GM19351 (cell line): ENCODE data around the gene CFAP107.

Experiments
- ATAC-seq: cut with Tn5 transposase; IDR thresholded peaks from one replicate; pipeline ENCODE4 v1.9.1; 2021; ENCODE audit warnings: mild to moderate bottlenecking, moderate library complexity; ENCODE audit not compliant: unreplicated experiment

The CFAP107 gene

DNA sequence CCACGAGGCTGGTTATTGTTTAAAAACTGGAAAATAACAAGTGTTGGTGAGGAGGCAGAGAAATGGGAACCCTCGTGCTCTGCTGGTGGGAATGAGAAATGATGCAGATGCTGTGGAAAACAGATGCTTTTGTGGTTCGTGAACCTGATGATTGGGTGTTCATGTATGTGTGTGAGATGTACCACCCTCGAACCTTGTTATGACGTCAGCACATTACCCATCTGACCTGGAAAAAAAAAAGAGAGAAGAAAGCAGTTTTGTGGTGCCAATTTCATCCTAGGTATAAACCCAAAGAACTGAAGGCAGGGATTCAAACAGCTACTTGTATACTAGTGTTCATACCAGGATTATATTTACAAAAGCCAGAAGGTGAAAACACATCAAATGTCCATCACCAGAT, 6.4 kb upstream of the CFAP107 start:
- no peak for ATAC-seq

DNA sequence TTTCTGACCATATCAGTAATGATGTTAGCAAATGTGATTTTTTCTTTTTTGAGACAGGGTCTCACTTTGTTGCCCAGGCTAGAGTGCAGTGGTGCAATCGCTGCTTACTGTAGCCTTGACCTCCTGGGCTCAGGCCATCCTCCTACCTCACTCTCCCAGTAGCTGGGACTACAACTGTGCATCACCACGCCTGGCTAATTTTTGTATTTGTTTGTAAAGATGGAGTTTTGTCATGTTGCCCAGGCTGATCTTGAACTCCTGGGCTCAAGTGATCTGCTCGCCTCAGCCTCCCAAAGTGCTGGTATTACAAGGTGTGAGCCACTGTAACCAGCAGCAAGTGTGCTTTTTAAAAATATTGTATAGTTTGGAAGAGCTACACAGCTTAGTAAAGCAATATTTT, 4.1 kb upstream of the CFAP107 start:
- ATAC-seq: no peak

DNA sequence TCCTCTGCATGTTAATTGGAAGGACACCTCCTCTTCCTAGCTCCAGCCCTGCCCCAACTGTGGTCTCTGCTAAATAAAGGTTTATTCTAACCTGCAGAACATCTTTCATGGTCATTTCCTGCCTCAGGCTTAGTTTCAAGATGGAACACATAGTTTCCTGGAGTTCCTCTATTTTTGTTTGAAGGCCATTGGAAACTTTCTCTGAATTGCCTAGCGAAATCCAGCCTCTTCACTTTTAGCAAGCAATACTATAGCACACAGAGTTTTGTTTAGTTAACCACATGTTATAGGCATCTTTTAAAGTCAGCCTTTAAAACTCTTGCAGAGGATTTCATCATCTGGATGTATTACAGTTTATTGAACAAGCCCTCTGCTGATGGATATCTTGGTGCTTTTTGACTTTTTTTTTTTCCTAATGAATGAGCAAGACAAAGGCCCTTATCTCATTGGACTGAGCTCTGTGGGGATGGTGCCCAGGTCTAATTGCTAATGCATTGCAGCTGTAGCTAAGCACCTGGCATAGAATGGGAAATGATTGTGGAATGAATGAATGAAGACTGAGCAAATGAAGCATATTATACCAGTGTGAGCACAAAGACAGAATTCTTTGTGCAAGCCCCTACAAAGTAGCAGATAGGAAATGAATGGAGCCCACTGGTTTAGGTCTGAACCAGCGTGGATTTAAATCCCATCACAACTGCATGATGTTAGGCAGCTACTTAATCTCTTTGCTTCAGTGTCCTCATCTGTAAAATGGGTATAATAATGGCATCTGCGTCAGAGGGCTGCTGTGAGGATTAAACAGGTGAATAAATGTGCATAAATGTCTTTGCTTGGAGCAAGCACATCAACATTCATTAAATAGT, 641 bp upstream of the CFAP107 start:
- ATAC-seq: no peak

DNA sequence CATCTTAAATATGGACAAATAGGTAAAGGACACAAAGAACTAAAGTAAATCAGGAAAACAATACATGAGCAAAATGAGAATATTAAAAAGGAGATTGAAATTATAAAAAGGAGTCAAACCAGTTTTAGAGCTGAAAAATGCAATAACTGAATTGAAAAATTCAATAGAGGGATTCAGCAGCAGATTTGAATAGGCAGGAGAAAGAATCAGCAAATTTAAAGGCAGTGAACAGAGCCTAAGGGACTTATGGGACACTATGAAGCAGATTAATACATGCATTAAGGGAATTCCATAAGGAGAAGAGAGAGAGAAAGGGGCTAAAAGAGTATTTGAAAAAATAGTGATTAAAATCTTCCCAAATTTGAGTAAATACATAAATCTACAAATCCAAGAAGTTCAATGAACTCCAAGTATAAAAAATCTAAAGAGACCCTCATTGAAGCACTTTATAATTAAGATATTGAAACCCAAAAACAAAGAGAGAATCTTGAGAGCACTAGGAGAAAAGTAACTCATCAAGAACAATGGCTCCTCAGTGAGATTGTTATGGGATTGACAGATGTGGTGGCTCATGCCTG, 2.9 kb downstream of the CFAP107 start:
- ATAC-seq: no peak

DNA sequence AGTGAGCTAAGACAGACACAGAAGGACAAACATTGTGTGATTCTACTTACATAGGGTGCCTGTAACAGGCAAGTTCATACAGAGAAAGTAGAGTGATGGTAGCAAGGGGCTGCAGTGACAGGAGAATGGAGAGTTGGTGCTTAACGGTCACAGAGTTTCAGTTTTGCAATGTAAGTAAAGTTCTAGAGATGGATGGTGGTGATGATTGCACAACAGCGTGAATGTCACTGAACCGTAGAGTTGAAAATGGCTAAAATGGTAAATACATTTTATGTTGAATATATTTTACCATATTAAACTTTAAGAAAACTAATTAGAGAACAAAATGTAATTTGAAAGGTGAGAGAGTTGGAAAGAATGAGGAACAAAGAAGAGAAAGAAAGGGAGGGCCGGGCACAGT, 8.7 kb downstream of the CFAP107 start:
- no peak for ATAC-seq

DNA sequence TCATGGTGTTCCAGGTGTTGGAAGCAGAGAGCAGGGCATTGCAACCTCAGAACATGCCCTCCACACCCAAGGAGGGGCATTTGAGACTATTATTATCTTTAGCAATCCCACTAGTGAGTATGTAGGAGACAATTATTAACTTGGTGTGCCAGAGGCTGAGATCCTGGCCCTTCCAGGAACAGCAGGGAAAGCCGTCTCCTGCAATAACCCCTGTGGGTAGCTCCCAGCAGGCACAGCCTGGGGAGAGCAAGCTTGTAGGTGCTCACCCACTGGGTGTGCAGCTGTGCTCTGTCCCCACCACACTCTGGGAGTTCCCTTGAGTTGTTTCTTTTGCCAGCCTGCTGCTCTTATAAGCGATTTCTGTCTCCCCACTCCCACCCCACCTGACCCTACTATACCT, 10.3 kb downstream of the CFAP107 start:
- no peak for ATAC-seq

DNA sequence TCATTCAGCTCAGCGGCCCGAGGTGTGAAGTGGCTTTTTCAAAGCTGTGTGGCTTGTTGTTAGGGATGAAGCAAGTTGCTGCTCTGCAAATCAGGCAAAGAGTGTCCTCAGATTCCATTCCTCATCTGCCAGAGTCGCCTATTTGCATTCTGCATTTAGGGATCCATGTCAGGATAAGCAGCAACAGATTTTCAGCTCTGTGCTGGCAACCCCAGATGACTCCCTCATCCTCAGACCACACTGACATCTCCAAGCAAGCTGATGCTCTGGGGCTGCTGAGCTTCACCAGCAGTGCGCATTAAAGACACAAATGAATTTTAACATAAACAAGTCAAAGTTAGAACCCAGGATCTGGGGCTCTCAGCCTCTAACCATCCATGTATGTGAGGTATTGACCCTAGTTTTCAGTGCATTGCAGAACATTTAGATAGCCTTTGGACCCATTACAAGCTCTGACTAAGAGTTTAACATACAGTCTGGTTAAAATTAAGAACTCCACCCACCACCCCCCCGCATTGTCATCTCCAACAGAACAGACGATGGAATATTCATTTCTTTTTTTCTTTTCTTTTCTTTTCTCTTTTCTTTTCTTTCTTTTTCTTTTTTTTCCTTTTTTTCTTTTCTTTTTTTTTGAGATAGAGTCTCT, 10.9 kb downstream of the CFAP107 start:
- no peak for ATAC-seq

DNA sequence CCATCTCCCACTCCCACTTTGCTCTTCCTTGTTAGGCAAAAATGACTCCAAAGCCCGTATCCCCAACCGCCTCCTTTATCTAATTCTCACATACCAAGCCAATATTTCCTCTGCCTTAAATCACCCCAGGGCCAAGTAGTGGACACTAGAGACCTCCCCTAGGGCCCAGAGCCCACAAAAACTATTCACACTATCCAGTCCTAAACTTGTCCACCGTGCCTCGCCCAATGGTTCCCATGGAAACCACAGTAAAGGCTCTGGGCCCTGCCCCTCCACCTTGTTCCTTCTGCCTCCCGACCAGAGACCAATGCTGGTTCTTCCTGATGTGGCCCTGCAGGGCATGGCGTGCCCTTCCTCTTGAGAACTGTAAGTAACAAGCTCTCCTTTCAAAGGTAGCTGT, 11.8 kb downstream of the CFAP107 start:
- no peak for ATAC-seq

DNA sequence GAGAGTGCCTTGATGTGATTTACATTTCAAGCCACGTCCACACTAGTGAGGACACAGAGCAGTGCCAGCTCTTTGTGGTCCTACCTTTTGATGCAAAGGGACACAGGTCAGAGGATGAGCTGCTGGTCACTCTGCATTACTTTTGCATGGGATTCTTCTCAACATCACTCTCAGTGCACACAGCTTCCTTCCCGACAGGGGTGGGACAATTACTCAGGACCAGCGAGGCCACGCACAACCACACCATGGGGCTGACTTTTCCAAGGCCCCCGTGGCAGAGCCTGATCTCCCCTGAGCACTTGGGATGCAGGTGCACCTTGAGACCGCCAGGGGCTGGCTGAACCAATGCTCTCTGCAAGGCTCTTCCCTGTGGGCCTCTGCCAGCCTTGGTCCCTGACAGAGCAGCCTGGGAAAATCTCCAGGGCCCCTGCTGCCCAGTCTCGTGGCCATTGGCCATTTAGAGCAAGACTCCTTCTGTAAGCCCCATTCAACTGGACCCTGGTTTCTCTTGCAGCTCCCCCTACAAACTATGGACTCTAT, 14.3 kb downstream of the CFAP107 start:
- no peak for ATAC-seq

DNA sequence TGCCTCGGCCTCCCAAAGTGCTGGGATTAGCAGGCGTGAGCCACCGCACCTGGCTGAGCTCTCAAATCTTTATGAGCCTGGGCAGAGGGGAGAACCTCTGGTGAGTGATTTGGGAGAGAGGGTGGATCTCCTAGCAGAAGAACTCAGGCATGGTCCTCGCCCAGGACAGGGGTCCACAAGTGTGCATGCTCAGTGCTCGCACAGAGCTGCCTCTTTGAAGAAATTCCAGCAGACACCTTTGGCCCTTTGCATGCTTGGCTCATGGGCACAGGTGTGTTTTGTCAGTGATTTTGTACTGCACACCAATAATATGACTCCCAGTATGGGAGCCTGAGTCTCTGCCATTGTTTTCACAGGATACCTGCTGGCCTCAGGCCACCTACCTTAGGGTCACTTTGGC, 15.8 kb downstream of the CFAP107 start:
- no peak for ATAC-seq

DNA sequence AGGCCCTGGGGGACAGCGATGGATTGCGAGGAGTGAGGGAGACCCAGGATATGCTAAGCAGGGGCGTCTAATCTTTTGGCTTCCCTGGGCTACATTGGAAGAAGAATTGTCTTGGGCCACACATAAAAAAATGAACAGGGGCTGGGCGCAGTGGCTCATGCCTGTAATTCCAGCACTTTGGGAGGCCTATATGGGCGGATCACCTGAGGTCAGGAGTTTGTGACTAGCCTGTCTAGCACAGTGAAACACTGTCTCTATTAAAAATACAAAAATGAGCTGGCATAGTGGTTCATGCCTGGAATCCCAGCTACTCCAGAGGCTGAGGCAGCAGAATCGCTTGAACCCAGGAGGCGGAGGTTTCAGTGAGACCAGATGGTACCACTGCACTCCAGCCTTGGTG, 16.8 kb downstream of the CFAP107 start:
- ATAC-seq: no peak

DNA sequence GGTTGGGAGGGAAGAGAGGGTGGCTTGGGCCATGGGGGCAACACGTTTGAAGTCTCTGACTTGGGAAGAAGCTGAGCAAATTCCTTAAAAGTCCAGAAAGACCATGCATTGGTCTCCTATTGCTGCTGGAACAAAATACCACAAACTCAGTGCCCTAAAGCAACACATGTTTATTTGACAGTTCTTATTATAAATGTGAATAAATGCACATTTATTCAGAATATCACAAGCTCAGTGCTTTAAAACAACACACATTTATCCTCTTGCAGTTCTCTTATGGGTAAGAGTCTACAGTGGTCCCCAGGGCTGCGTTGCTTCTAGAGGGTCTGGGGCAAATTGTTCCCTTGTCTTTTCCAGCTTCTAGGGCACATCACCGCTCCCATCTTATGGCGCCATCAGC, 17.5 kb downstream of the CFAP107 start:
- no peak for ATAC-seq

DNA sequence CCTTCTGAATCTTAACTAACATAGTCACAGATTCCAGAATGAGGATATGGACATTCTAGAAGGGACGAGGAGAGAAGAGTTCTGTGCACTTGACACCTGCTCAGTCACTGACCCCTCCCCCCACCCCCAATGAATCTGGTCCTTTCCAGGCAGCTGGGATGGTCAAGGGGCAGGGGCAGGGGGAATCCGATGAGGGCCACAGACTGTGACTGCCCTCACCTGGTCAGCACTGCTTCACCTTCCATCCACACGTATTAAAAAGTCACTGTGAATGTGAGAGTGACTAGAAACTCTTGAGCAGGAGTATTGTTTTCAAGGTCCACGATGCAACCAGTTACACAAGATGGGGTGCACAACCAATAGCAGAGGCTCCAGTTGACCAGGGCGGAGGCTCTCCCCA, 18.0 kb downstream of the CFAP107 start:
- ATAC-seq: no peak

DNA sequence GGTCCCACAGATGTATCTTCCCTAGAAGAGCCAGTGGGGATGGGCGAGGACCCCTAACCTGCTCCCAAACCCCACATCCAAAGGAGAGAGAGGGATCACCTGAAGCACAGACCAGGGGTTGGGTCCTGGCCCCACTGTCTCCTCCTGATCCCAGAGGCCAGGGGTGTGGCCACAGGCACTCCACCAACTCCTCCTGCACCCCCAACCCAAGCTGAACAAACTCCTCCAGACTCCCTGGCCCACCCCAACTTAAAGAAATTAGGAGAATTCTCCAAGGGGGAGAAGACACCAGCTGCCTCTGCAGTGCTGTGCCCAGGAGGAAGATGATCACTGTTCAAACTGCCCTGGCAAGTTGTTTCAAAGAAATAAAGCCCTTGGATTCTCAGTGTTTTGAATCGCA, 23.0 kb downstream of the CFAP107 start:
- ATAC-seq: no peak

DNA sequence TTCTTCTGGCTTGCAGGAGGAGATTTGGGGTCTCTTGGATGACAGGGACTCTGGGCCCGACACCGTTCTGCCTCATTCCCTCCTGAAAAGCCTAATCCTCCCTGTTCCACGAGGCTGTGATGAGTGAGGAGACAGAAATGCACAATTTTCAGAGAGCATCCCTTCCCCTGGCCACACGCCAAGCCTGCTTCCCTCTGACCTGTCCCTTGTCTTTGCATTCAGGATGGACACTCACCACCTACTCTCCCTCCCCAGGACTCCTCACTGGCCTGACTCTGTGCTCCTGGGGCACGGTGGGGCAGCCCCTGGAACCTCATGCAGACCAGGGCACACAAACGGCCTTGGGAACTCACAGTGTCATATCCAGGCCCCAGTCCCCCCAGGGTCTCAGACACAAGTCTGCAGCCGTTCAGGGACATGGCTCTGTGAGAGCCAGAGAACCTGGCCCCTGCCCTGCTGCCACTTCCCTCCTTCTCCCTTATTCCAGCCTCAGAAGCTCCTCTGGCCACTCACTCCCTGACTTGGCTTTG, 24.0 kb downstream of the CFAP107 start:
- no peak for ATAC-seq

DNA sequence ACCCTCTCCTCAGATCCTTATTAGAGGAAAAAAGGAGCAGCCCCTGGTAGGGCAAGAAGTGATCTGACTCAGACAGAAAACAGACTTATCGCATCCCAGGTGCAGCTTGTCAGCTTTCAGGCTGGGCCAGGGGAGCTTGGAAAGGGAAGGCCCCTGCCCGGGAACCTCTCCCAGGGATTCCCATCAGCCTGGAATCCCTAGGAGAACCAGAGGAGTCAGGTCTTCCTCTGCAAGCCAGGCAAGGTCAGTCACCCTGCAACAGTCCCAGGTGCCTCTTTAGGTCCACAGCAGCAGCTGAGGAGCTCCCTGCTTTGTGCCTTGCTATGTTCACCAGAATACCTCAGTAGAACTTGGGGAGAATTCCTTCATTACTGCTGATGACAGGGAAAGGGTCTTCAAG, 24.6 kb downstream of the CFAP107 start:
- no peak for ATAC-seq

DNA sequence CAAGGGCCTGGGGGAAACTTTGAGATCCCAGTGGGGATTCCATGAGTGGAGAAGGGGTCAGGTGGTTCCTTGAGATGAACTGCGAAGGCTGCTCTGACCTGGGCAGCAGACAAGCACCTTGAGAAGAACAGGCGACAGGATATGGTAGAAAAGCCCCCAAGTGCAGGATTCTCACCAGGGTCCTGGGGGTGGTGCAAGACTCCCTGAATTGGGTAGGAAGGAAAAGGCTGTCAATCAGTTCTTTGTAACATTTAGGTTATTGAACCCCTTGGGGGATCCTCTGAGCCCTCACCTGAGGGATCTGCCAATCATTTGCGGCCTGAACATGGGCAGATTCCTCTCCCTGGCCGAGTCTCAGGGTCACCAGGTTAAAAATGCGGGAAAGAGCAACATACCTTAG, 25.2 kb downstream of the CFAP107 start:
- no peak for ATAC-seq

DNA sequence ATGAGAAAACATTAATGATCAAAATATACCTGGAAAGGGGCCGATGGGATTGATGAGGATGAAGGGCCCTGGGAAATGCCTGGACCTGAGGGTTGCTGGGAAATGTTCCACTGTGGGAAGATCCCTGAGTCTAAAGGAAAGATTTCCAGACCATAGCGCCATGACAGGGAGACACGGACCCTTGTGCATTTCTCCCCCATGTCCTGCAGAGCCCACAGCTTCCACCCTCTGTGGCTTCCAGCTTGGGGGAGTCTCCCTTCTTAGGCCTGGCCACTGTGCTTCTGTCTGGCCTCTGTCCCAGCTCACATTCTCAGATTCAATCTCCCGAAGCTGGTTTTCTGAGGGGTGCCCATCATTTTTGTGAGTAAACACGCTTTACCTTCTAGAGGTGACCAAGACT, 26.5 kb downstream of the CFAP107 start:
- no peak for ATAC-seq

DNA sequence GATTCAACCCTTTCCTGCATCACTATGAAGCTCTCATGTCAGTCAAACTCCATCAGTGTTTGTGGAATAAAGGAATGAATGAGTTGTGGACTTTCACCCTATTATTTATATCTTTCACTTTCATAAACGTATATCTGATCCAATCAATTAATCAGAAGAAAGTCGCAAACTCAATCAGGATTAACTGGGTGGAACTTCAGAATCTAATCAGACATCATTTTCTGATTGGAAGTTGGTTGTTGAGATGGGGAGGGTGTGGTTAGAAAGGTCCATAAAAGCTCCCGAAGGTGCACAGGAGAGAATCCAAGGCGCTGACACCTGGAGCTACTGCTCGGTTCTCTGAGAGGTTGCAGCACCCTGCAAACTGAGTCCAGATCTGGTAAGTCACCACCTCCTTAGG, 27.4 kb downstream of the CFAP107 start, which contains the start of gene PRAMEF12:
TSS of gene PRAMEF12 (plus strand) at position 301 of the 400 bp plus-strand sequence. CDS start 1,130 bp downstream, outside the sequence.
- ATAC-seq: no peak

DNA sequence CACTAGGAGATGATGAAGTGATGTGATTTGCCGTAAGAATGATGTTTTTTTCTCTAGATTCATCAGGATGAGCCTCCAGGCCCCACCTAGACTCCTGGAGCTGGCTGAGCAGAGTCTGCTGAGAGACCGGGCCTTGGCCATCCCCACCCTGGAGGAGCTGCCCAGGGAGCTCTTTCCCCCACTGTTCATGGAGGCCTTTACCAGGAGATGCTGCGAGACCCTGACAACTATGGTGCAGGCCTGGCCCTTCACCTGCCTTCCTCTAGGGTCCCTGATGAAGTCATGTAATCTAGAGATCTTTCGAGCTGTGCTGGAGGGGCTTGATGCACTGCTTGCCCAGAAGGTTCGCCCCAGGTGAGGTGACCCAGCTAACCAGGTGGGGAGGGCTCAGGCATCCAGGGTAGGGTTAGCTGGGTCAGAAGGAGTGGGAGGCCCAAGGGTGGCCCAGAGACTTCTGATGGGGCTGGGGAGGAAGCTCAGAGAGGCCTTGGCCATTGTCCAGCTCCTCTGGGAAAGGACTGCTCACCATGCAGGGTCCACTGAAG, 28.9 kb downstream of the CFAP107 start:
- no peak for ATAC-seq

DNA sequence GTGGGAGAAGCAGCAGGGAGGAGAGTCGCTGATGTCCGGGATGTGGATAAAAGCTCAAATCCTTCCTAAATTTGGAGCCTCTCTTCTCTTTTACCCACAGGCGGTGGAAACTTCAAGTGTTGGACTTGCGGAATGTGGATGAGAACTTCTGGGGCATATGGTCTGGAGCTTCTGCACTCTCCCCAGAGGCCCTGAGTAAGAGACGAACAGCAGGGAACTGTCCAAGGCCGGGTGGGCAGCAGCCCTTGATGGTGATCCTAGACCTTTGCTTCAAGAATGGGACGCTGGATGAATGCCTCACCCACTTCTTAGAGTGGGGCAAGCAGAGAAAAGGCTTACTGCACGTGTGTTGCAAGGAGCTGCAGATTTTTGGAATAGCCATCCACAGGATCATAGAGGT, 29.4 kb downstream of the CFAP107 start:
- no peak for ATAC-seq
